Putamen (tissue), 1 donor: ENCODE data around the gene THRSP.
"Not testable (repeated sequence)": the region's sequence is repeated elsewhere in the genome, so short reads cannot be mapped to it uniquely, and the experiment has no call there.

Experiments used
- DNase-seq: peaks from one replicate; pipeline ENCODE4 v3.0.0-alpha.2; 2016; ENCODE audit warnings: low spot score

Gene THRSP

DNA sequence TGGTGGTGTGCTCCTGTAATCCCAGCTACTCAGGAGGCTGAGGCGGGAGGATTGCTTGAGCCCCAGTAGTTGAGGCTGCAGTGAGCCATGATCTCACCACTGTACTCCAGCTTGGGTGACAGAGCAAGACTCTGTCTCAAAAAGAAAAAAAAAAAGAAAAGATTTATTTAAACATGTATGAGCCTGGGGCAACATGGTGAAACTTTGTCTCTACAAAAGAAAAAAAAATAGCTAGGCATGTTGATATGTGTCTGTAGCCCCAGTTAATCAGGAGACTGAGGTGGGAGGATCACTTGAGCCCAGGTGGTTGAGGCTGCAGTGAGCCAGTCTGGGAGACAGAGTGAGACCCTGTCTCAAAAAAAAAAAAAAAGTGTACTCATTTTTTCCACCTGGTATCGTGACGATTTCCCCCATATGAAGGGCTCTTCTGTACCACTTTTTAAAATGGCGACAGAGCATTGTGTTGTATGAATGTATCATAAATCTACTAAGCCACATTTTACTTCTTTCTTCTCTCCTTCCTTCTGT lies 24.2 kb upstream of the THRSP start:
- DNase-seq = no peak

DNA sequence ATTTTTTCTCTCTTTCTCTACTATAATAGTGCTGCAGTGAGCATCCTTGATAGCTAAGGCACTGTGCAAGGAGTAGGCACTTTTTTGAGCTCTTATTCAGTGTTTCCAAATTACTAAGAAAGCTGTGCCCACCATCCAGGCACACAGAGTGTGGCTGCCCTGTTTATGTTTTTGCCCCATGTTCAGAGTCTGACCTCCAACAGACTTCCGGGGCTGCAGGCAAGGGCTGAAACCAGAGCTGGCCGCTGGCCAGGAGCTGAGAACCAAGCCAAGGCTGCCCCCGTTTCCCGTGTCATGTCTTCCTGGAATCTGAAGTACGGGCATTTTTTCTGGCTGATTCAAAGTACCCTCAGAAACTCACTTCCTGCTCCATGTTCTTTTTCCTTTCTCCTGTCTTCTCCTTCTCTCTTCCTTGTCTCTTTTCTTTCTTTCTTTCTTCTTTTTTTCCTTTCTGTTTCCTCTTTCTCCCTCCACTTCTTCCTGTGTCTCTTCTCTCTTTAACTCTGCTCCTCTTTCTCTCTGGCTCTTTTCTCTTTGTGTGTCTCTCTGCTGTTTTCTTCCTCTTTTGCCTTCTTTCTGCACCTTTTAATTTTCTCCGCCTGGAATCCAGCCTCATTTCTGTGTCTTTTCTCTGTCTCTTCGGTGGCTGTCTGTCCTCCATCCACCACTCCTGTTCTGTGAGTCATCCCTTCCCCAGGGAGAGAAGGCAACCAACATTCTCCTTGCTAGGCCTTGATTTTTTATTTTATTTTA lies 23.6 kb upstream of the THRSP start:
- peak; percentile 45 for DNase-seq

GRCh38 chr11:78040691-78041379 lies 22.8 kb upstream of the THRSP start:
- no peak for DNase-seq

DNA sequence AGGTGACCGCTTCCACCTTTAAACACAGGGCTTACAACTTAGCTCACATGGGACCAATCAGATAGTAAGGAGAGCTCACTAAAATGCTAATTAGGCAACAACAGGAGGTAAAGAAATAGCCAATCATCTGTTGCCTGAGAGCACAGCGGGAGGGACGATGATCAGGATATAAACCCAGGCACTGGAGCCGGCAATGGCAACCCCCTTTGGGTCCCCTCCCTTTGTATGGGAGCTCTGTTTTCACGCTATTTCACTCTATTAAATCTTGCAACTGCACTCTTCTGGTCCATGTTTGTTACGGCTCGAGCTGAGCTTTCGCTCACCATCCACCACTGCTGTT lies 22.3 kb upstream of the THRSP start:
- DNase-seq = not testable (repeated sequence)

- no peak for DNase-seq
Measured at GRCh38 chr11:78041843-78042440, 21.7 kb upstream of the THRSP start.

GRCh38 chr11:78044706-78045105 lies 19.0 kb upstream of the THRSP start:
- DNase-seq = no peak

GRCh38 chr11:78045851-78046485 lies 17.7 kb upstream of the THRSP start:
- peak; percentile 78 for DNase-seq

- no peak for DNase-seq
Measured at GRCh38 chr11:78046486-78046854, 17.2 kb upstream of the THRSP start.

DNA sequence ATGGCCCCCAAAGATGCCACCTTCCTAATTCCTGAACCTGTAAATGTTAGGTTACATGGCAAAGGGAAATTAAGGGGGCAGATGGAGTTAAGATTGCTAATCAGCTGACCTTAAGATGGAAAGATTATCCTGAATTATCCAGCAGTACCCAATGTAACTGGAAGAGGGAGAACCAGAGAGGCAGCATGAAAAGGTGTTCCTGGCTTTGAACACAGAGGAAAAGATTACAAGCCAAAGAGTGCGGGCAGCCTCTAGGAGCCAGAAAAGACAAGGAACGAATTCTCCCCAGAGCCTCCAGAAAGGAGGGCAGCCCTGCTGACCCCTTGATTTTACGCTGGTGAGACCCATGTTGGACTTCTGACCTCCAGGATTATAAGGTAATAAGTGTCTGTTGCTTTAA lies 15.1 kb upstream of the THRSP start:
- no peak for DNase-seq

DNA sequence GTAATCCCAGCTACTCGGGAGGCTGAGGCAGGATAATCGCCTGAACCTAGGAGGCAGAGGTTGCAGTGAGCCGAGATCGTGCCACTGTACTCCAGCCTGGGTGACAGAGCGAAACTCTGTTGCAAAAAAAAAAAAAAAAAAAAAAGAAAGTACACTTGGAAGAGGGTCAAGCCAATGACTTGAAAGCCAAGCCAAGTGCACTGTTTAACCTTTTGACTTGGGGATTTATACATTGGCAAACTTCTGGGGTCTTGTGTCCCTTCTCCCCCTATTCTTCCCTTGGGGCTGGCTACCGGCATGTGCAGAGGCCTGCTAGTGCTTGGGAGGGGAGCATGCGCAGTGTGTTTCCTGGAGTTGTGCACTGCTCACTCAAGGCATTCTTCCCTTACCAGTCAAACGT lies 14.3 kb upstream of the THRSP start:
- DNase-seq = no peak

DNA sequence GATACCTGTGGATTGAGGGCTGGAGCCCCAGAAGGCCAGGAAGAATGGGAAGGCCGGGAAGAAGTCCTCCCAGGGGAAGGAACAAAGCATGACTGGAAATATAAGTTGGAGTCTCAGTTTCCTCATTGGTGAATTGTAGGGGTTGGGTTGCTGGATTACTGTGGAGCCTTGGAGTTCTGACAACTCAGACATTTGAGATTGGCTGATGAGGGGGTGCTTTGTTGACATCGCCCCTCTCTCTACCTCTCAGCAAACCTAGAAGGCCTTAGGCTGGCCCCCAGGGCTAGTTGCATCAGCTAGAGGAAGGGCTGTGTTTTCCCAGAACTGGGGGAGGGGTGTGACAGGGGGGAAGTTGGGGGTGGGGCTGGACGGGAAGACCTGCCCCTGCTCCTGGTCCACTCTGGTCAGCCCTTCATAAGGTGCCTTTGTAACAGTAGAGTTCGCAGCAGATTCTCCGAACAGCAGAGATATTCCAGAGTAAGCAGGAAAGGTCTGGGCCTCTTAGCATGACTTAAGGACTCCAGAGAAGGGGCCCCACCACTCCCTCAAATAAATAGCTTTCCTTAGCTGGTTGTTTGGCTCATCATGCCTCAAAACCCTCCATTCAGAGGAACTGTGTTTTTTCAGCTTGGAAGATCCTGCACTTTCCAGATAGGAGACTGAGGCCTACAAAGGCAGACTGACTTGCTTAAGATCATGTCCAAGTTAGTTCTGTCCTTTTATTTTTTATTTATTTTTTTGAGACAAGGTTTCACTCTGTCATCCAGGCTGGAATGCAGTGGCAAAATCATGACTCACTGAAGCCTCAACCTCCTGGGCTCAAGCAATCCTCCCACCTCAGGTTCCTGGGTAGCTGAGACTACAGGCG lies 12.5 kb upstream of the THRSP start:
- no peak for DNase-seq

GRCh38 chr11:78054971-78055370 lies 8.7 kb upstream of the THRSP start:
- no peak for DNase-seq

DNA sequence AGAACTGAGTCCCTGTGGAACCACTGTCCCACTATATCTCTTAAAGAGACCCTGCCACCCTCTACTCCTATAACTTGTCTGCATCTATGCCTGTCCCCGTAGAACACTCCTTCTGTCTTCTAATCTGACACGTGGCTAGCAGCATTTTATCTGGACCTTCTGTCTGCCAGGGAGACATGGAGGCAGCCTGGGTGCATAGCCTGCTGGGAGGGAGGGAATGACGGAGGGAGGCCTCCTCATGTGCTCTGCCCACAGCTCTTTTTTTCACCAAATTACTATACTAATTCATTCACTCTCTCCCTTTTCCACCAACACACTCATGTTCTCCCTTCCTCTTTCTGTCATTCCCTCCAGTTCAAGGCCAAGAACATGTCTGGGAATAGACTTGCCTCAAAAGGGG lies 7.6 kb upstream of the THRSP start:
- DNase-seq = no peak

GRCh38 chr11:78057462-78058055 lies 6.1 kb upstream of the THRSP start:
- DNase-seq = no peak

DNA sequence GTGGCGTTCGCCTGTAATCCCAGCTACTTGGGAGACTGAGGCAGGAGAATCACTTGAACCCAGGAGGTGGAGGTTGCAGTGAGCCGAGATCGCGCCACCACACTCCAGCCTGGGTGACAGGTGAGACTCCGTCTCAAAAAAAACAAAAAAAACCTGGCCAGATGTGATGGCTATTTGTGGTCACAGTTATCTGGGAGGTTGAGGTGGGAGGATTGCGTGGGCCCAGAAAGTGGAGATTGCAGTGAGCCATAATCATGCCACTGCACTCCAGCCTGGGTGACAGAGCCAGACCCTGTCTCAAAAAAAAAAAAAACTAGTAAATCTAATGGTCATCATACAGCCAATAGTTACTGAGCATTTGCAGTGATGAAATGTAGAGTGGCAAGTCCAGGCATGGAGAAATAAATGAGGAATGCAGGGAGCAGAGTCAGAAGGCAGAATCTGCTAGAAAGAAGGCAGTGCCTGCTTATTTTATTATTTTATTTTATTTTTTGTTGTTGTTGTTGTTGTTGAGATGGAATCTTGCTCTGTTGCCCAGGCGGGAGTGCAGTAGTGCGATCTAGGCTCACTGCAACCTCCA lies 3.8 kb upstream of the THRSP start:
- DNase-seq = not testable (repeated sequence)

GRCh38 chr11:78060533-78060932 lies 3.1 kb upstream of the THRSP start:
- no peak for DNase-seq

GRCh38 chr11:78061088-78061920 lies 2.4 kb upstream of the THRSP start:
- no peak for DNase-seq

GRCh38 chr11:78061921-78062311 lies 1.7 kb upstream of the THRSP start:
- DNase-seq = peak; percentile 86

GRCh38 chr11:78062671-78063070 lies 990 bp upstream of the THRSP start:
- no peak for DNase-seq

DNA sequence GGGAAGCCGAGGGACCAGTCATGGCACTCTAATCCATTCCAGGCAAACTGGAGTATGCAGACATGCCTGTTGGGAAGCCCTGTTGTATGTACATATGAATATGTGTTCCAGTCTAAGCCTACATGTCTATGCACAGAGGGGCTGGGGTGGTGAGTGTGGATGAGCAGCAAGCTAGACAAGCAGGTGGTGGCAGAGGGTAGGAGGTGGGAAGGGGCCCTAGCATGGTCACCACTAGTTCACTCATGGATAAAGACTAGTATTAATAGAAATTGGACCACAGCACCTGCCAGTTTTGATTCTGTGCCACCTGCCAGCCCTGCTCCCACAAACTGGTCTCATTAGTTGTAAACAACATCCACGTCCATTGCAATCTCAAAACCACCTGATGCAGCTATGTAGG lies 1.5 kb downstream of the THRSP start:
- no peak for DNase-seq
